CD4-positive, alpha-beta T cell (primary cell): ENCODE results near the gene DHX8. TPM values are rescaled to one million over a fixed set of nuclear protein-coding genes. Genes with fewer than 3 reads are reported as not detected.
"Not testable (repeated sequence)": the region's sequence is repeated elsewhere in the genome, so short reads cannot be mapped to it uniquely, and the experiment has no call there.

Experiments used
- ATAC-seq: fragments of 200-7000 bp; cut with Tn5 transposase; one replicate; pipeline ENCODE4 v1.10.0; 2022; ENCODE audit warnings: mild to moderate bottlenecking; ENCODE audit not compliant: poor library complexity
- CTCF ChIA-PET: fragments of 350-600 bp; sonication (Branson Sonifier 250); formaldehyde crosslinking; loops from one replicate; lab custom pipeline; 2021; ENCODE audit warnings: antibody characterized with exemption, inconsistent platforms; lab: Charles Lee
- POLR2A ChIA-PET: fragments of 350-600 bp; sonication (Branson Sonifier 250); formaldehyde crosslinking; loops from one replicate; lab custom pipeline; 2021; ENCODE audit warnings: antibody characterized with exemption, inconsistent platforms; lab: Charles Lee
- DNase-seq, 14 experiments: peaks; one replicate each; pipeline ENCODE4 v3.0.0-alpha.2; 2013 to 2020; ENCODE audit warnings: mixed read lengths in 2 of 14
- H3K27ac ChIP-seq, 2 donors: one replicate each; pipeline versions ENCODE4 v1.5.1 to v1.7.0; 2013; ENCODE audit warnings: low read length in 2 of 2, low read depth in 1 of 2, mild to moderate bottlenecking in 1 of 2
- H3K27me3 ChIP-seq, 2 experiments: 1 replicate in 1 of 2; 2 replicates in 1 of 2; pipeline versions ENCODE4 v1.6.1 to v1.7.0; 2013; ENCODE audit warnings: low read length in 2 of 2, control low read depth in 1 of 2, mild to moderate bottlenecking in 1 of 2, moderate library complexity in 1 of 2; ENCODE audit not compliant: insufficient read depth in 2 of 2, control insufficient read depth in 1 of 2
- H3K36me3 ChIP-seq: one replicate; pipeline ENCODE4 v1.6.1; 2013; ENCODE audit warnings: low read length, control low read depth; ENCODE audit not compliant: insufficient read depth
- H3K4me1 ChIP-seq: one replicate; pipeline ENCODE4 v1.6.1; 2013; ENCODE audit warnings: low read length, control low read depth; ENCODE audit not compliant: insufficient read depth
- H3K4me3 ChIP-seq: one replicate; pipeline ENCODE4 v1.5.1; 2013; ENCODE audit warnings: mild to moderate bottlenecking, low read length, moderate library complexity
- H3K9me3 ChIP-seq, 2 experiments: 1 replicate in 1 of 2; 2 replicates in 1 of 2; pipeline versions ENCODE4 v1.6.1 to v1.7.0; 2013; ENCODE audit warnings: low read length in 2 of 2, mild to moderate bottlenecking in 2 of 2, control low read depth in 1 of 2, moderate library complexity in 1 of 2; ENCODE audit not compliant: control insufficient read depth in 1 of 2, insufficient read depth in 1 of 2
- H3K27ac Mint-ChIP-seq: one replicate; pipeline ENCODE4 v1.8.0; 2020; ENCODE audit warnings: mixed read lengths
- H3K27me3 Mint-ChIP-seq: one replicate; pipeline ENCODE4 v1.8.0; 2021; ENCODE audit warnings: mixed read lengths
- H3K36me3 Mint-ChIP-seq: one replicate; pipeline ENCODE4 v1.8.0; 2021; ENCODE audit warnings: low read depth, mixed read lengths
- H3K4me1 Mint-ChIP-seq: one replicate; pipeline ENCODE4 v1.8.0; 2021; ENCODE audit warnings: low read depth, mixed read lengths
- H3K4me3 Mint-ChIP-seq: one replicate; pipeline ENCODE4 v1.8.0; 2020; ENCODE audit warnings: mild to moderate bottlenecking, mixed read lengths
- H3K9me3 Mint-ChIP-seq: one replicate; pipeline ENCODE4 v1.8.0; 2020; ENCODE audit warnings: mixed read lengths
- intact Hi-C, 2 experiments: fragments of 100-400 bp; cut with DNase I in 1 of 2; cut with micrococcal nuclease in 1 of 2; formaldehyde crosslinking; loops; one replicate each; pipeline versions ENCODE4 v1.15.1 to v1.9.0; 2023 to 2025; cut with DNase I, micrococcal nuclease
- total RNA-seq, 174 experiments: library from RNA in 2 of 174; stranded (reverse) in 2 of 174; gene quantifications; one replicate each; pipeline ENCODE4 v1.2.3 and lab custom pipeline; 2021 to 2026
- TF ChIP-seq, protein P1 (sequence below): fragments of 200-600 bp; IDR thresholded peaks from one replicate; pipeline ENCODE4 v1.8.0; 2022; ENCODE audit warnings: antibody characterized with exemption, mild to moderate bottlenecking

DHX8 gene
- total RNA-seq, 2 experiments from 2014 or later = 88.8 to 106 TPM

GRCh38 chr17:43471585-43472160 lies 12.1 kb upstream of the DHX8 start:
- TF ChIP-seq, protein P1, sequence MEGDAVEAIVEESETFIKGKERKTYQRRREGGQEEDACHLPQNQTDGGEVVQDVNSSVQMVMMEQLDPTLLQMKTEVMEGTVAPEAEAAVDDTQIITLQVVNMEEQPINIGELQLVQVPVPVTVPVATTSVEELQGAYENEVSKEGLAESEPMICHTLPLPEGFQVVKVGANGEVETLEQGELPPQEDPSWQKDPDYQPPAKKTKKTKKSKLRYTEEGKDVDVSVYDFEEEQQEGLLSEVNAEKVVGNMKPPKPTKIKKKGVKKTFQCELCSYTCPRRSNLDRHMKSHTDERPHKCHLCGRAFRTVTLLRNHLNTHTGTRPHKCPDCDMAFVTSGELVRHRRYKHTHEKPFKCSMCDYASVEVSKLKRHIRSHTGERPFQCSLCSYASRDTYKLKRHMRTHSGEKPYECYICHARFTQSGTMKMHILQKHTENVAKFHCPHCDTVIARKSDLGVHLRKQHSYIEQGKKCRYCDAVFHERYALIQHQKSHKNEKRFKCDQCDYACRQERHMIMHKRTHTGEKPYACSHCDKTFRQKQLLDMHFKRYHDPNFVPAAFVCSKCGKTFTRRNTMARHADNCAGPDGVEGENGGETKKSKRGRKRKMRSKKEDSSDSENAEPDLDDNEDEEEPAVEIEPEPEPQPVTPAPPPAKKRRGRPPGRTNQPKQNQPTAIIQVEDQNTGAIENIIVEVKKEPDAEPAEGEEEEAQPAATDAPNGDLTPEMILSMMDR = no peak
- no peak overlapping the region for H3K27ac Mint-ChIP-seq

GRCh38 chr17:43475494-43476089 lies 8.2 kb upstream of the DHX8 start:
- Mint-ChIP-seq H3K27ac (no peak overlapping the region), H3K4me3 (no peak overlapping the region), H3K4me1 (no peaks in the 10 kb centered on the region), H3K36me3 (no peaks in the 10 kb centered on the region), H3K9me3 (no peaks in the 10 kb centered on the region), H3K27me3 (peaks cover 5% of the 10 kb centered on the region)
- TF ChIP-seq, protein P1 = no peak
- DNase-seq = no peak
- ATAC-seq = no peak
- H3K9me3 ChIP-seq = no peaks in the 10 kb centered on the region
- CTCF ChIA-PET = no interaction called here
- intact Hi-C loops = no loop called here
- no peaks in the 10 kb centered on the region for H3K4me1 ChIP-seq
- H3K4me3 ChIP-seq = no peak overlapping the region
- H3K27me3 ChIP-seq = no peaks in the 10 kb centered on the region
- H3K27ac ChIP-seq = no peak overlapping the region
- POLR2A ChIA-PET = no interaction called here
- H3K36me3 ChIP-seq = no peaks in the 10 kb centered on the region

More at GRCh38 chr17:43471585-43472160, 12.1 kb upstream of the DHX8 start:
- POLR2A ChIA-PET = no interaction called here
- H3K4me1 Mint-ChIP-seq = no peaks in the 10 kb centered on the region
- Histone ChIP-seq H3K27ac (no peak overlapping the region), H3K9me3 (no peaks in the 10 kb centered on the region), H3K36me3 (no peaks in the 10 kb centered on the region), H3K27me3 (peaks cover 0 to 3% of the 10 kb centered on the region in 2 experiments), H3K4me3 (no peak overlapping the region), H3K4me1 (no peaks in the 10 kb centered on the region)
- H3K4me3 Mint-ChIP-seq = no peak overlapping the region
- peaks cover 18% of the 10 kb centered on the region for H3K27me3 Mint-ChIP-seq
- intact Hi-C loops = no loop called here
- CTCF ChIA-PET = interaction anchor here (0.8 kb wide), 1 partner anchor 11 kb away, joined by 3 read pairs; no protein-coding TSS in a partner anchor
- no peaks in the 10 kb centered on the region for H3K36me3 Mint-ChIP-seq
- DNase-seq (no peak), ATAC-seq (no peak)
- no peaks in the 10 kb centered on the region for H3K9me3 Mint-ChIP-seq

DNA sequence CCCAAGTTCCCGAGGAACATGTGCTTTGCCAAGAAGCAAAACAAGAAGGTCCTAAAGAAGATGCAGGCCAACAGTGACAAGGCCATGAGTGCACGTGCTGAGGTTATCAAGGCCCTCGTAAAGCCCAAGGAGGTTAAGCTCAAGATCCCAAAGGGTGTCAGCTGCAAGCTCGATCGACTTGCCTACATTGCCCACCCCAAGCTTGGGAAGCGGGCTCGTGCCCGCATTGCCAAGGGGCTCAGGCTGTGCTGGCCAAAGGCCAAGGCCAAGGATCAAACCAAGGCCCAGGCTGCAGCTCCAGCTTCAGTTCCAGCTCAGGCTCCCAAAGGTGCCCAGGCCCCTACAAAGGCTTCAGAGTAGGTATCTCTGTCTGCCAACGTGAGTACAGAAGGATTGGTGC lies 7.5 kb upstream of the DHX8 start:
- H3K27ac Mint-ChIP-seq, DNase-seq, H3K27me3 Mint-ChIP-seq, H3K36me3 Mint-ChIP-seq, H3K4me3 Mint-ChIP-seq, ATAC-seq, H3K4me3 ChIP-seq, POLR2A ChIA-PET, CTCF ChIA-PET, H3K27ac ChIP-seq, H3K9me3 Mint-ChIP-seq, H3K27me3 ChIP-seq, H3K9me3 ChIP-seq, H3K4me1 ChIP-seq, intact Hi-C loops, H3K36me3 ChIP-seq, H3K4me1 Mint-ChIP-seq: not testable (repeated sequence)
